Activated CD4-positive, alpha-beta memory T cell treated with anti-CD3 and anti-CD28 coated beads for 36 hours (primary cell): Measurements from ENCODE around the gene BRPF1. TPM values are rescaled to one million over a fixed set of nuclear protein-coding genes. Genes with fewer than 3 reads are reported as not detected.

Experiments used
- CTCF ChIA-PET: fragments of 350-600 bp; sonication (Branson Sonifier 250); formaldehyde crosslinking; loops from one replicate; lab custom pipeline; 2021; ENCODE audit warnings: antibody characterized with exemption, inconsistent platforms; lab: Charles Lee
- POLR2A ChIA-PET: fragments of 350-600 bp; sonication (Branson Sonifier 250); formaldehyde crosslinking; loops from one replicate; lab custom pipeline; 2021; ENCODE audit warnings: antibody characterized with exemption; lab: Charles Lee
- DNase-seq: peaks from one replicate; pipeline ENCODE4 v3.0.0-alpha.2; 2020
- H3K27ac Mint-ChIP-seq: one replicate; pipeline ENCODE4 v1.8.0; 2021; ENCODE audit warnings: mixed read lengths
- H3K27me3 Mint-ChIP-seq: one replicate; pipeline ENCODE4 v1.8.0; 2021; ENCODE audit warnings: mixed read lengths
- H3K36me3 Mint-ChIP-seq: one replicate; pipeline ENCODE4 v1.8.0; 2021; ENCODE audit warnings: mixed read lengths
- H3K4me1 Mint-ChIP-seq: one replicate; pipeline ENCODE4 v1.8.0; 2021; ENCODE audit warnings: low read depth, mixed read lengths
- H3K4me3 Mint-ChIP-seq: one replicate; pipeline ENCODE4 v1.8.0; 2021; ENCODE audit warnings: mild to moderate bottlenecking, mixed read lengths
- H3K9me3 Mint-ChIP-seq: one replicate; pipeline ENCODE4 v1.8.0; 2021; ENCODE audit warnings: mixed read lengths
- intact Hi-C: fragments of 100-400 bp; cut with micrococcal nuclease; formaldehyde crosslinking; loops from one replicate; pipeline ENCODE4 v1.15.1; 2023
- total RNA-seq, 2 experiments: library from RNA; stranded (reverse); gene quantifications; one replicate each; pipeline ENCODE4 v1.2.3, GENCODE V29; 2021

Gene BRPF1
- total RNA-seq, 2 experiments from 2014 or later = 25.0 to 27.3 TPM

GRCh38 chr3:9792405-9793160, 61.0 kb downstream of the BRPF1 start, which contains the start of the genes ARPC4 and TADA3:
Gene ARPC4, plus strand, starts transcription at chr3:9793082. Its CDS starts 40 bp downstream, at chr3:9793122.
Gene TADA3, minus strand, starts transcription at chr3:9792473. Its CDS starts 1,007 bp downstream, at chr3:9791466.
- peaks cover 65% of the 10 kb centered on the region for H3K4me1 Mint-ChIP-seq
- peak within 1 kb of the TSS; percentile 99 for H3K4me3 Mint-ChIP-seq
- peak within 1 kb of the TSS; percentile 99 for H3K27ac Mint-ChIP-seq
- H3K9me3 Mint-ChIP-seq = no peaks in the 10 kb centered on the region
- peaks cover 57% of the 10 kb centered on the region for H3K36me3 Mint-ChIP-seq
- intact Hi-C loops = loop anchor here (1.0 to 5.0 kb wide), 9 partner anchors 14 to 395 kb away; partner anchors contain the start of genes BRPF1, CRELD1, FANCD2 and MTMR14
- CTCF ChIA-PET = interaction anchor here (0.7 to 1.5 kb wide), 14 partner anchors 10 to 393 kb away, joined by 3 to 14 read pairs (median 4); partner anchors contain the start of genes BRPF1, OGG1 and TTLL3
- peak; percentile 93 for DNase-seq
- POLR2A ChIA-PET = interaction anchor here (0.9 to 2.0 kb wide), 15 partner anchors 11 to 456 kb away, joined by 3 to 24 read pairs (median 5); partner anchors contain the start of genes BRPF1, CAMK1, OGG1 and SETD5
- H3K27me3 Mint-ChIP-seq = no peaks in the 10 kb centered on the region

GRCh38 chr3:9793161-9793781, 61.7 kb downstream of the BRPF1 start:
- DNase-seq = peak; percentile 57
- intact Hi-C loops = loop anchor here (1.0 to 5.0 kb wide), 4 partner anchors 15 to 396 kb away; partner anchors contain the start of genes FANCD2, MTMR14 and SETD5
- Mint-ChIP-seq H3K4me1 (peaks cover 63% of the 10 kb centered on the region), H3K36me3 (peaks cover 60% of the 10 kb centered on the region), H3K9me3 (no peaks in the 10 kb centered on the region), H3K27me3 (no peaks in the 10 kb centered on the region), H3K4me3 (peak overlapping the region; percentile 99), H3K27ac (peak overlapping the region; percentile 99)
- ChIA-PET POLR2A (interaction anchor here (0.9 to 2.0 kb wide), 15 partner anchors 11 to 455 kb away, joined by 3 to 24 read pairs (median 5); partner anchors contain the start of genes BRPF1, CAMK1, OGG1 and SETD5), CTCF (interaction anchor here (0.7 to 1.5 kb wide), 15 partner anchors 11 to 393 kb away, joined by 3 to 14 read pairs (median 4); partner anchors contain the start of genes BRPF1, OGG1 and TTLL3)

- Mint-ChIP-seq H3K36me3 (peaks cover 60% of the 10 kb centered on the region), H3K4me1 (peaks cover 57% of the 10 kb centered on the region), H3K9me3 (no peaks in the 10 kb centered on the region), H3K27me3 (no peaks in the 10 kb centered on the region), H3K4me3 (peak overlapping the region; percentile 99), H3K27ac (peak overlapping the region; percentile 68)
- POLR2A ChIA-PET = no interaction called here
- intact Hi-C loops = loop anchor here (5.0 kb wide), 2 partner anchors 233 to 397 kb away; partner anchors contain the start of genes FANCD2 and SETD5
- CTCF ChIA-PET = interaction anchor here (1.1 kb wide), 1 partner anchor 80 kb away, joined by 3 read pairs; no protein-coding TSS in a partner anchor
- DNase-seq = no peak
Observed at GRCh38 chr3:9794400-9794799, 62.9 kb downstream of the BRPF1 start.

- intact Hi-C loops = no loop called here
Observed at GRCh38 chr3:9795207-9795606, 63.7 kb downstream of the BRPF1 start.

GRCh38 chr3:9797196-9797945, 65.8 kb downstream of the BRPF1 start:
- Mint-ChIP-seq H3K9me3 (no peaks in the 10 kb centered on the region), H3K27ac (peak overlapping the region; percentile 34), H3K27me3 (no peaks in the 10 kb centered on the region), H3K4me3 (no peak overlapping the region), H3K4me1 (peaks cover 32% of the 10 kb centered on the region), H3K36me3 (peaks cover 60% of the 10 kb centered on the region)
- DNase-seq = no peak
- CTCF ChIA-PET = no interaction called here
- intact Hi-C loops = no loop called here
- POLR2A ChIA-PET = interaction anchor here (1.4 kb wide), 1 partner anchor 8 kb away, joined by 12 read pairs; no protein-coding TSS in a partner anchor

More at GRCh38 chr3:9795207-9795606, 63.7 kb downstream of the BRPF1 start:
- ChIA-PET POLR2A (interaction anchor here (0.5 to 0.9 kb wide), 3 partner anchors 15 to 256 kb away, joined by 3 to 4 read pairs (median 4); no protein-coding TSS in a partner anchor), CTCF (no interaction called here)
- H3K9me3 Mint-ChIP-seq = no peaks in the 10 kb centered on the region
- peaks cover 60% of the 10 kb centered on the region for H3K36me3 Mint-ChIP-seq
- no peaks in the 10 kb centered on the region for H3K27me3 Mint-ChIP-seq
- peak overlapping the region; percentile 48 for H3K4me3 Mint-ChIP-seq
- DNase-seq = no peak
- peak overlapping the region; percentile 68 for H3K27ac Mint-ChIP-seq
- H3K4me1 Mint-ChIP-seq = peaks cover 49% of the 10 kb centered on the region

Other genes with a start within 250 kb of the BRPF1 start
- not detected for gene LHFPL4, start 177.9 kb upstream of the BRPF1 start, total RNA-seq
- gene MTMR14, start 82.2 kb upstream of the BRPF1 start, total RNA-seq = 10 to 100 TPM; 39.0 to 40.5 TPM
- gene CPNE9, start 27.9 kb upstream of the BRPF1 start, total RNA-seq = not detected
- 10 to 100 TPM; 35.7 to 36.5 TPM for gene OGG1, start 18.2 kb downstream of the BRPF1 start, total RNA-seq
- 10 to 100 TPM; 48.2 to 51.9 TPM for gene CAMK1, start 38.2 kb downstream of the BRPF1 start, total RNA-seq
- 10 to 100 TPM; 86.9 to 92.1 TPM for gene TADA3, start 60.7 kb downstream of the BRPF1 start, total RNA-seq
- gene ARPC4, start 61.3 kb downstream of the BRPF1 start, total RNA-seq = 100 to 1,000 TPM; 237 to 240 TPM
- gene TTLL3, start 78.5 kb downstream of the BRPF1 start, total RNA-seq = 10 to 100 TPM; 49.6 to 49.7 TPM
- gene RPUSD3, start 112.3 kb downstream of the BRPF1 start, total RNA-seq = 10 to 100 TPM; 79.0 to 80.8 TPM
- not detected for gene CIDEC, start 148.5 kb downstream of the BRPF1 start, total RNA-seq
- gene JAGN1, start 158.9 kb downstream of the BRPF1 start, total RNA-seq = 10 to 100 TPM; 25.0 to 27.8 TPM
- gene IL17RE, start 171.1 kb downstream of the BRPF1 start, total RNA-seq = 1 to 10 TPM; 1.8 to 1.9 TPM
- gene IL17RC, start 185.4 kb downstream of the BRPF1 start, total RNA-seq = under 1 TPM; 0.40 to 0.46 TPM
- gene CRELD1, start 202.1 kb downstream of the BRPF1 start, total RNA-seq = 10 to 100 TPM; 14.1 to 16.1 TPM
- 1 to 10 TPM; 7.8 to 8.2 TPM for gene PRRT3, start 220.7 kb downstream of the BRPF1 start, total RNA-seq